HepG2 (cell line): ENCODE results near the gene PDGFRB. TPM values are rescaled to one million over a fixed set of nuclear protein-coding genes. Genes with fewer than 3 reads are reported as not detected.

ENCODE experiments used
- CCDC6 ChIP-seq: sonication (generic); formaldehyde crosslinking; IDR thresholded peaks from 2 replicates; pipeline ENCODE4 v1.8.1; 2022; ENCODE audit warnings: mild to moderate bottlenecking, missing genetic modification reagents, moderate library complexity
- MEIS1 ChIP-seq: sonication (generic); formaldehyde crosslinking; IDR thresholded peaks from 2 replicates; pipeline ENCODE4 v1.9.0; 2021; ENCODE audit warnings: mild to moderate bottlenecking, missing genetic modification reagents, moderate library complexity, borderline replicate concordance
- MIXL1 ChIP-seq: IDR thresholded peaks from 2 replicates; pipeline ENCODE4 v1.6.1; 2016
- NCOA2 ChIP-seq: sonication (generic); formaldehyde crosslinking; IDR thresholded peaks from 2 replicates; pipeline ENCODE4 v1.8.0; 2022; ENCODE audit warnings: inconsistent platforms
- NR2F1 ChIP-seq, 2 experiments: fragments of 450-650 bp in 1 of 2; formaldehyde crosslinking in 1 of 2; IDR thresholded peaks; 2 replicates each; pipeline versions ENCODE4 v1.5.0 to v1.6.1; 2016 to 2020; ENCODE audit warnings: mild to moderate bottlenecking in 1 of 2, missing compliant biosample characterization in 1 of 2, missing genetic modification reagents in 1 of 2, moderate library complexity in 1 of 2
- NR2F6 ChIP-seq, 2 experiments: IDR thresholded peaks; 2 replicates each; pipeline ENCODE4 v1.6.1; 2016; ENCODE audit warnings: antibody characterized with exemption in 1 of 2, mild to moderate bottlenecking in 1 of 2
- PHB2 ChIP-seq: fragments of 450-650 bp; IDR thresholded peaks from 2 replicates; pipeline ENCODE4 v1.6.1; 2018; ENCODE audit not compliant: partially characterized antibody
- RAD21 ChIP-seq: fragments of 450-650 bp; formaldehyde crosslinking; IDR thresholded peaks from 2 replicates; pipeline ENCODE4 v1.5.0; 2020; ENCODE audit warnings: mild to moderate bottlenecking
- RXRB ChIP-seq: IDR thresholded peaks from 2 replicates; pipeline ENCODE4 v1.6.1; 2016; ENCODE audit warnings: borderline replicate concordance, missing genetic modification reagents, missing compliant biosample characterization
- SIX1 ChIP-seq: sonication (generic); formaldehyde crosslinking; IDR thresholded peaks from 2 replicates; pipeline ENCODE4 v1.4.0; 2020; ENCODE audit warnings: missing genetic modification reagents, borderline replicate concordance
- SOX5 ChIP-seq: IDR thresholded peaks from 2 replicates; pipeline ENCODE4 v1.6.1; 2016; ENCODE audit warnings: borderline replicate concordance
- SYNCRIP ChIP-seq: fragments of 200-400 bp; formaldehyde crosslinking; IDR thresholded peaks from 2 replicates; pipeline ENCODE4 v1.6.1; 2018; ENCODE audit warnings: mild to moderate bottlenecking, low read depth, low read length; ENCODE audit not compliant: insufficient read depth
- THAP11 ChIP-seq: IDR thresholded peaks from 2 replicates; pipeline ENCODE4 v1.6.1; 2016; ENCODE audit warnings: missing biosample characterization, missing genetic modification reagents
- polyA plus RNA-seq, 8 experiments: library from polyadenylated mRNA; depleted of rRNA in 3 of 8; stranded (reverse) in 7 of 8; unstranded in 1 of 8; fragments of >200 nt; fragmentation: Illumina TruSeq in 4 of 8; extraction: Trizol in 4 of 8; gene quantifications; 2 replicates each; pipeline versions ENCODE4 v1.2.1 to v1.2.3, GENCODE V29; 2011 to 2016; ENCODE audit warnings: low read depth in 4 of 8, missing spikeins in 1 of 8, mixed read lengths in 1 of 8; ENCODE audit not compliant: insufficient read depth in 1 of 8
- total RNA-seq, 5 experiments: library from RNA; depleted of rRNA; stranded (reverse); fragments of >200 nt; fragmentation: Illumina TruSeq; extraction: Trizol; gene quantifications; 2 replicates each; pipeline ENCODE4 v1.2.3, GENCODE V29; 2016; ENCODE audit warnings: low read depth in 1 of 5
- TF ChIP-seq, protein P1 (sequence below): sonication (generic); formaldehyde crosslinking; IDR thresholded peaks from 2 replicates; pipeline ENCODE4 v1.5.0; 2020; ENCODE audit warnings: mild to moderate bottlenecking, missing genetic modification reagents
- TF ChIP-seq, protein P2 (sequence below): IDR thresholded peaks from 2 replicates; pipeline ENCODE4 v1.6.1; 2016; ENCODE audit warnings: low read depth
- TF ChIP-seq, protein P3 (sequence below): sonication (generic); formaldehyde crosslinking; IDR thresholded peaks from 2 replicates; pipeline ENCODE4 v1.4.0; 2020; ENCODE audit warnings: missing genetic modification reagents
- TF ChIP-seq, protein P4 (sequence below): sonication (generic); formaldehyde crosslinking; IDR thresholded peaks from 2 replicates; pipeline ENCODE4 v1.8.1; 2023; ENCODE audit warnings: mild to moderate bottlenecking, moderate library complexity, missing genetic modification reagents
- TF ChIP-seq, protein P5 (sequence below): IDR thresholded peaks from 2 replicates; pipeline ENCODE4 v1.6.1; 2012; ENCODE audit warnings: low read length, improper control_type of control experiment

The PDGFRB gene
- total and polyA plus RNA-seq, 2 of the 13 experiments (the other 11 are each of a cell fraction or from before 2014, with no cell fraction given), result 4.0 to 21.0 TPM

DNA sequence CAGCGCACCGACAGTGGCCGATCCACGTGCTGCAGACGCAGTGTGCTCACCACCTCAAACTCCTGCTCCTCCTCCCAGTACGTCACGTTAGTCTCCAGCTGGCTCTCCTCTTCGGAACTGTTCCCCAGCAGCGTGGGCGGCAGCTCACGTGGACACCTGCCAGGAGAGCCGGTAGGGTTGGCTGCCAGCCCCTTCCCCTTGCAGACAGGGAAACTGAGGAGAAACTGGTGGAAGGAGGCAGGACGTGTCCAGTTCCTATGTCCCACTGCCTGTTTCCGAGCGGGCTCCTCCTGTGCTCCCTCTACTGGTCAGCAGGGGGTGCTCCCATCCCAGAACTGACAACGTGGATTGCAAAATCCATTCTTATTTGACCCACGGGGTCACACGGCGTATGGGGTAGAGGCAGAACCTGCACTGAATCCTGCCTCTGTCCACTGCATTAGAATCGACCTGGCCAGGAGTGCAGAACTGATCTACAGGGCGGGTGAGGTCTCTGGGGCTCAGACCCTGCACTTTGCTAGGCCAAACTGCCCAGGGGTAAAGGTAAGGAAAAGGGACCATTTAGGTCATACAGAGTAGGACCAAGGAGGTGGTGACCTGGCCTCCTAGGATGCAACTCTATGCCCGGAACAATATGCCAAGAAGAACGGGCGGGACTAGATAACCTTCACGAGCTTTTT lies 25.7 kb downstream of the PDGFRB start (continued):
- TF ChIP-seq, protein P1, sequence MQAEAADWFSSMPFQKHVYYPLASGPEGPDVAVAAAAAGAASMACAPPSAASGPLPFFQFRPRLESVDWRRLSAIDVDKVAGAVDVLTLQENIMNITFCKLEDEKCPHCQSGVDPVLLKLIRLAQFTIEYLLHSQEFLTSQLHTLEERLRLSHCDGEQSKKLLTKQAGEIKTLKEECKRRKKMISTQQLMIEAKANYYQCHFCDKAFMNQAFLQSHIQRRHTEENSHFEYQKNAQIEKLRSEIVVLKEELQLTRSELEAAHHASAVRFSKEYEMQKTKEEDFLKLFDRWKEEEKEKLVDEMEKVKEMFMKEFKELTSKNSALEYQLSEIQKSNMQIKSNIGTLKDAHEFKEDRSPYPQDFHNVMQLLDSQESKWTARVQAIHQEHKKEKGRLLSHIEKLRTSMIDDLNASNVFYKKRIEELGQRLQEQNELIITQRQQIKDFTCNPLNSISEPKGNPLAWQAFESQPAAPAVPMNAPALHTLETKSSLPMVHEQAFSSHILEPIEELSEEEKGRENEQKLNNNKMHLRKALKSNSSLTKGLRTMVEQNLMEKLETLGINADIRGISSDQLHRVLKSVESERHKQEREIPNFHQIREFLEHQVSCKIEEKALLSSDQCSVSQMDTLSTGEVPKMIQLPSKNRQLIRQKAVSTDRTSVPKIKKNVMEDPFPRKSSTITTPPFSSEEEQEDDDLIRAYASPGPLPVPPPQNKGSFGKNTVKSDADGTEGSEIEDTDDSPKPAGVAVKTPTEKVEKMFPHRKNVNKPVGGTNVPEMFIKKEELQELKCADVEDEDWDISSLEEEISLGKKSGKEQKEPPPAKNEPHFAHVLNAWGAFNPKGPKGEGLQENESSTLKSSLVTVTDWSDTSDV (CRISPR knock-in tag), result no peak
- TF ChIP-seq, protein P2, sequence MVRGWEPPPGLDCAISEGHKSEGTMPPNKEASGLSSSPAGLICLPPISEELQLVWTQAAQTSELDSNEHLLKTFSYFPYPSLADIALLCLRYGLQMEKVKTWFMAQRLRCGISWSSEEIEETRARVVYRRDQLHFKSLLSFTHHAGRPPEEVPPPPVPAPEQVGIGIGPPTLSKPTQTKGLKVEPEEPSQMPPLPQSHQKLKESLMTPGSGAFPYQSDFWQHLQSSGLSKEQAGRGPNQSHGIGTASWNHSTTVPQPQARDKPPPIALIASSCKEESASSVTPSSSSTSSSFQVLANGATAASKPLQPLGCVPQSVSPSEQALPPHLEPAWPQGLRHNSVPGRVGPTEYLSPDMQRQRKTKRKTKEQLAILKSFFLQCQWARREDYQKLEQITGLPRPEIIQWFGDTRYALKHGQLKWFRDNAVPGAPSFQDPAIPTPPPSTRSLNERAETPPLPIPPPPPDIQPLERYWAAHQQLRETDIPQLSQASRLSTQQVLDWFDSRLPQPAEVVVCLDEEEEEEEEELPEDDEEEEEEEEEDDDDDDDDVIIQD, result peak; percentile 12; the same call in 1 of the 2 replicates
- TF ChIP-seq THAP11 (CRISPR knock-in tag) (peak; percentile 38; the same call in 1 of the 2 replicates), SYNCRIP (no peak), SIX1 (no peak), SOX5 (CRISPR knock-in tag) (0 out of 2 replicates have a peak, but pooled peaks have one; percentile 19), PHB2 (no peak), MEIS1 (0 out of 2 replicates have a peak, but pooled peaks have one; percentile 44), MIXL1 (CRISPR knock-in tag) (peak; percentile 55; the same call in 1 of the 2 replicates), RXRB (CRISPR knock-in tag) (peak; percentile 83), RAD21 (CRISPR knock-in tag) (peak; percentile 98), NCOA2 (peak; percentile 28; the same call in 1 of the 2 replicates), NR2F6 (IDR thresholded peaks at IDR 0.05) (peak; percentile 99), NR2F6 (CRISPR knock-in tag; IDR thresholded peaks at IDR 0.05) (peak; percentile 100), NR2F1 (CRISPR knock-in tag; IDR thresholded peaks at IDR 0.05) (peak; percentile 98 to 99), CCDC6 (CRISPR knock-in tag) (peak; percentile 81)
- TF ChIP-seq, protein P3, sequence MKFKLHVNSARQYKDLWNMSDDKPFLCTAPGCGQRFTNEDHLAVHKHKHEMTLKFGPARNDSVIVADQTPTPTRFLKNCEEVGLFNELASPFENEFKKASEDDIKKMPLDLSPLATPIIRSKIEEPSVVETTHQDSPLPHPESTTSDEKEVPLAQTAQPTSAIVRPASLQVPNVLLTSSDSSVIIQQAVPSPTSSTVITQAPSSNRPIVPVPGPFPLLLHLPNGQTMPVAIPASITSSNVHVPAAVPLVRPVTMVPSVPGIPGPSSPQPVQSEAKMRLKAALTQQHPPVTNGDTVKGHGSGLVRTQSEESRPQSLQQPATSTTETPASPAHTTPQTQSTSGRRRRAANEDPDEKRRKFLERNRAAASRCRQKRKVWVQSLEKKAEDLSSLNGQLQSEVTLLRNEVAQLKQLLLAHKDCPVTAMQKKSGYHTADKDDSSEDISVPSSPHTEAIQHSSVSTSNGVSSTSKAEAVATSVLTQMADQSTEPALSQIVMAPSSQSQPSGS, result 0 out of 2 replicates have a peak, but pooled peaks have one; percentile 40
- TF ChIP-seq, protein P4, sequence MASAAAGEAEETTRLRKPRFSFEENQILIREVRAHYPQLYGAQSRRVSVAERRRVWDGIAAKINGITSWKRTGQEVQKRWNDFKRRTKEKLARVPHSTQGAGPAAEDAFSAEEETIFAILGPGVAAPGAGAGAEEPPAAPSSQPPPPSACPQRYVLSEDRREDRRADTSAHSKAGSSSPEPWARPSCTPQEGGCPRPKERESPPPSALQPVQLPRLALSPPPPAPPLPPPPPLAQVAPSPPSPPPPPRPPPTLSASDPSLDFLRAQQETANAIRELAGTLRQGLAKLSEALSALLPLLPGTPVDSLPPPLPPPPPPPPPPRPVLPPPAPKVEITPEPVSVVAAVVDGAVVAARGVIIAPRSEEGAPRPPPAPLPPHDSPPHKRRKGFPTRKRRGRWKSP (CRISPR knock-in tag), result no peak
- TF ChIP-seq, protein P5, sequence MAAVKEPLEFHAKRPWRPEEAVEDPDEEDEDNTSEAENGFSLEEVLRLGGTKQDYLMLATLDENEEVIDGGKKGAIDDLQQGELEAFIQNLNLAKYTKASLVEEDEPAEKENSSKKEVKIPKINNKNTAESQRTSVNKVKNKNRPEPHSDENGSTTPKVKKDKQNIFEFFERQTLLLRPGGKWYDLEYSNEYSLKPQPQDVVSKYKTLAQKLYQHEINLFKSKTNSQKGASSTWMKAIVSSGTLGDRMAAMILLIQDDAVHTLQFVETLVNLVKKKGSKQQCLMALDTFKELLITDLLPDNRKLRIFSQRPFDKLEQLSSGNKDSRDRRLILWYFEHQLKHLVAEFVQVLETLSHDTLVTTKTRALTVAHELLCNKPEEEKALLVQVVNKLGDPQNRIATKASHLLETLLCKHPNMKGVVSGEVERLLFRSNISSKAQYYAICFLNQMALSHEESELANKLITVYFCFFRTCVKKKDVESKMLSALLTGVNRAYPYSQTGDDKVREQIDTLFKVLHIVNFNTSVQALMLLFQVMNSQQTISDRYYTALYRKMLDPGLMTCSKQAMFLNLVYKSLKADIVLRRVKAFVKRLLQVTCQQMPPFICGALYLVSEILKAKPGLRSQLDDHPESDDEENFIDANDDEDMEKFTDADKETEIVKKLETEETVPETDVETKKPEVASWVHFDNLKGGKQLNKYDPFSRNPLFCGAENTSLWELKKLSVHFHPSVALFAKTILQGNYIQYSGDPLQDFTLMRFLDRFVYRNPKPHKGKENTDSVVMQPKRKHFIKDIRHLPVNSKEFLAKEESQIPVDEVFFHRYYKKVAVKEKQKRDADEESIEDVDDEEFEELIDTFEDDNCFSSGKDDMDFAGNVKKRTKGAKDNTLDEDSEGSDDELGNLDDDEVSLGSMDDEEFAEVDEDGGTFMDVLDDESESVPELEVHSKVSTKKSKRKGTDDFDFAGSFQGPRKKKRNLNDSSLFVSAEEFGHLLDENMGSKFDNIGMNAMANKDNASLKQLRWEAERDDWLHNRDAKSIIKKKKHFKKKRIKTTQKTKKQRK, result no peak
